Liver (tissue), 9 donors: ENCODE measurements around the gene FAM89B. TPM values are rescaled to one million over a fixed set of nuclear protein-coding genes. Genes with fewer than 3 reads are reported as not detected.
A peak's percentile ranks its signal among the peaks of the same experiment; 100 is the strongest.

ENCODE experiments used
- DNase-seq: peaks from one replicate; pipeline ENCODE4 v3.0.0-alpha.2; 2017; ENCODE audit warnings: low spot score
- H3K27ac ChIP-seq, 2 donors: one replicate each; pipeline ENCODE4 v1.7.0; 2013; ENCODE audit warnings: inconsistent platforms in 2 of 2, low read length in 2 of 2, control low read depth in 1 of 2, low read depth in 1 of 2, mild to moderate bottlenecking in 1 of 2
- H3K27me3 ChIP-seq, 4 donors: one replicate each; pipeline versions ENCODE4 v1.6.1 to v1.7.0; 2013; ENCODE audit warnings: low read length in 3 of 4, inconsistent platforms in 1 of 4, mild to moderate bottlenecking in 1 of 4, moderate library complexity in 1 of 4; ENCODE audit not compliant: control insufficient read depth in 4 of 4, insufficient read depth in 4 of 4
- H3K36me3 ChIP-seq, 4 donors: one replicate each; pipeline versions ENCODE4 v1.6.1 to v1.7.0; 2013; ENCODE audit warnings: low read length in 3 of 4, mild to moderate bottlenecking in 3 of 4, low read depth in 1 of 4, moderate library complexity in 1 of 4; ENCODE audit not compliant: control insufficient read depth in 4 of 4, insufficient read depth in 3 of 4
- H3K4me1 ChIP-seq, 4 donors: one replicate each; pipeline versions ENCODE4 v1.6.1 to v1.7.0; 2013; ENCODE audit warnings: low read length in 3 of 4, mild to moderate bottlenecking in 3 of 4, moderate library complexity in 1 of 4; ENCODE audit not compliant: control insufficient read depth in 4 of 4, insufficient read depth in 4 of 4
- H3K4me3 ChIP-seq, 3 donors: one replicate each; pipeline versions ENCODE4 v1.6.1 to v1.7.0; 2013; ENCODE audit warnings: low read length in 3 of 3, control low read depth in 1 of 3, low read depth in 1 of 3, mild to moderate bottlenecking in 1 of 3
- H3K9ac ChIP-seq, 2 donors: one replicate each; pipeline ENCODE4 v1.7.0; 2013; ENCODE audit warnings: low read length in 2 of 2, mild to moderate bottlenecking in 2 of 2, moderate library complexity in 2 of 2, control low read depth in 1 of 2, low read depth in 1 of 2
- H3K9me3 ChIP-seq, 4 donors: one replicate each; pipeline versions ENCODE4 v1.6.1 to v1.7.0; 2013; ENCODE audit warnings: low read length in 3 of 4; ENCODE audit not compliant: control insufficient read depth in 4 of 4
- EGR1 ChIP-seq, 2 donors: IDR thresholded peaks; 2 replicates each; pipeline ENCODE4 v1.6.1; 2016 to 2018; ENCODE audit warnings: antibody characterized with exemption in 2 of 2, low read depth in 2 of 2
- FOXA1 ChIP-seq: IDR thresholded peaks from 2 replicates; pipeline ENCODE4 v1.6.1; 2016; ENCODE audit warnings: antibody characterized with exemption
- HNF4A ChIP-seq, 2 donors: conservative IDR thresholded peaks; 2 replicates each; pipeline ENCODE4 v1.6.1; 2016; ENCODE audit warnings: antibody characterized with exemption in 2 of 2, mild to moderate bottlenecking in 2 of 2
- JUND ChIP-seq, 2 donors: IDR thresholded peaks; 2 replicates each; pipeline ENCODE4 v1.6.1; 2016; ENCODE audit warnings: antibody characterized with exemption in 2 of 2
- NR2F2 ChIP-seq: IDR thresholded peaks from 2 replicates; pipeline ENCODE4 v1.6.1; 2016; ENCODE audit warnings: antibody characterized with exemption
- RAD21 ChIP-seq, 2 donors: IDR thresholded peaks; 2 replicates each; pipeline ENCODE4 v1.6.1; 2016; ENCODE audit warnings: antibody characterized with exemption in 2 of 2, mild to moderate bottlenecking in 2 of 2
- RXRA ChIP-seq, 2 donors: IDR thresholded peaks; 2 replicates each; pipeline ENCODE4 v1.6.1; 2017 to 2018; ENCODE audit warnings: antibody characterized with exemption in 2 of 2, mild to moderate bottlenecking in 1 of 2
- SP1 ChIP-seq: IDR thresholded peaks from 2 replicates; pipeline ENCODE4 v1.6.1; 2018; ENCODE audit warnings: antibody characterized with exemption, mild to moderate bottlenecking
- TAF1 ChIP-seq: conservative IDR thresholded peaks from 2 replicates; pipeline ENCODE4 v1.6.1; 2016; ENCODE audit warnings: antibody characterized with exemption, mild to moderate bottlenecking
- WGBS: extraction: QIAGEN DNeasy Blood & Tissue Kit; methylation state at CpG from one replicate; pipeline ENCODE4 v1.1.7; 2013; 5-methylcytosine and 5-hydroxymethylcytosine counted together
- polyA plus RNA-seq, 2 donors: library from polyadenylated mRNA; stranded (reverse) in 1 of 2; unstranded in 1 of 2; fragments of 200-250 nt in 1 of 2; fragments of >200 nt in 1 of 2; fragmentation: Nextera tagmentation in 1 of 2; extraction: Ambion mirVana in 1 of 2; gene quantifications; one replicate each; pipeline versions ENCODE4 v1.2.1 to v1.2.3, GENCODE V29; 2013 to 2015
- total RNA-seq, 2 donors: library from RNA; depleted of rRNA; stranded (reverse); fragments of >200 nt; gene quantifications; one replicate each; pipeline ENCODE4 v1.2.3, GENCODE V29; 2014
- TF ChIP-seq, protein P1 (sequence below): fragments of 150-350 bp; IDR thresholded peaks from 2 replicates; pipeline ENCODE4 v1.5.1; 2017; ENCODE audit warnings: improper control_type of control experiment, low read depth, low read length; ENCODE audit not compliant: missing input control
- TF ChIP-seq, protein P2 (sequence below): IDR thresholded peaks from 2 replicates; pipeline ENCODE4 v1.6.1; 2016; ENCODE audit warnings: antibody characterized with exemption
- TF ChIP-seq, protein P3 (sequence below): IDR thresholded peaks from 2 replicates; pipeline ENCODE4 v1.6.1; 2016; ENCODE audit warnings: antibody characterized with exemption, mild to moderate bottlenecking
- donor health status: healthy.
- donor health status: healthy.
- donor health status: healthy.
- donor health status: healthy.
- donor health status: healthy.

The FAM89B gene
- total and polyA plus RNA-seq, 4 donors, result 4.7 to 16.7 (median 9.5) TPM

GRCh38 chr11:65532388-65533064 lies 39.8 kb upstream of the FAM89B start (continued):
- TF ChIP-seq, protein P1, sequence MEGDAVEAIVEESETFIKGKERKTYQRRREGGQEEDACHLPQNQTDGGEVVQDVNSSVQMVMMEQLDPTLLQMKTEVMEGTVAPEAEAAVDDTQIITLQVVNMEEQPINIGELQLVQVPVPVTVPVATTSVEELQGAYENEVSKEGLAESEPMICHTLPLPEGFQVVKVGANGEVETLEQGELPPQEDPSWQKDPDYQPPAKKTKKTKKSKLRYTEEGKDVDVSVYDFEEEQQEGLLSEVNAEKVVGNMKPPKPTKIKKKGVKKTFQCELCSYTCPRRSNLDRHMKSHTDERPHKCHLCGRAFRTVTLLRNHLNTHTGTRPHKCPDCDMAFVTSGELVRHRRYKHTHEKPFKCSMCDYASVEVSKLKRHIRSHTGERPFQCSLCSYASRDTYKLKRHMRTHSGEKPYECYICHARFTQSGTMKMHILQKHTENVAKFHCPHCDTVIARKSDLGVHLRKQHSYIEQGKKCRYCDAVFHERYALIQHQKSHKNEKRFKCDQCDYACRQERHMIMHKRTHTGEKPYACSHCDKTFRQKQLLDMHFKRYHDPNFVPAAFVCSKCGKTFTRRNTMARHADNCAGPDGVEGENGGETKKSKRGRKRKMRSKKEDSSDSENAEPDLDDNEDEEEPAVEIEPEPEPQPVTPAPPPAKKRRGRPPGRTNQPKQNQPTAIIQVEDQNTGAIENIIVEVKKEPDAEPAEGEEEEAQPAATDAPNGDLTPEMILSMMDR, result no peak
- TF ChIP-seq SP1 (peak; percentile 25), JUND (IDR thresholded peaks at IDR 0.05) (no peak), TAF1 (no peak), RAD21 (IDR thresholded peaks at IDR 0.05) (peak in 1 of 2 donors; percentile 12), NR2F2 (no peak), EGR1 (IDR thresholded peaks at IDR 0.05; ENCODE audit: low read depth in 2 of 2) (no peak)
- TF ChIP-seq, protein P2, sequence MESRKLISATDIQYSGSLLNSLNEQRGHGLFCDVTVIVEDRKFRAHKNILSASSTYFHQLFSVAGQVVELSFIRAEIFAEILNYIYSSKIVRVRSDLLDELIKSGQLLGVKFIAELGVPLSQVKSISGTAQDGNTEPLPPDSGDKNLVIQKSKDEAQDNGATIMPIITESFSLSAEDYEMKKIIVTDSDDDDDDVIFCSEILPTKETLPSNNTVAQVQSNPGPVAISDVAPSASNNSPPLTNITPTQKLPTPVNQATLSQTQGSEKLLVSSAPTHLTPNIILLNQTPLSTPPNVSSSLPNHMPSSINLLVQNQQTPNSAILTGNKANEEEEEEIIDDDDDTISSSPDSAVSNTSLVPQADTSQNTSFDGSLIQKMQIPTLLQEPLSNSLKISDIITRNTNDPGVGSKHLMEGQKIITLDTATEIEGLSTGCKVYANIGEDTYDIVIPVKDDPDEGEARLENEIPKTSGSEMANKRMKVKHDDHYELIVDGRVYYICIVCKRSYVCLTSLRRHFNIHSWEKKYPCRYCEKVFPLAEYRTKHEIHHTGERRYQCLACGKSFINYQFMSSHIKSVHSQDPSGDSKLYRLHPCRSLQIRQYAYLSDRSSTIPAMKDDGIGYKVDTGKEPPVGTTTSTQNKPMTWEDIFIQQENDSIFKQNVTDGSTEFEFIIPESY, result no peak

GRCh38 chr11:65535102-65535501 lies 37.2 kb upstream of the FAM89B start:
- no peaks in the 10 kb centered on the region for H3K27me3 ChIP-seq
- H3K9ac ChIP-seq, result no peak overlapping the region
- no peak overlapping the region for H3K27ac ChIP-seq
- 93% methylated on average over 9 of the region's 9 CpGs for WGBS
- peaks cover 7 to 33% (median 22%) of the 10 kb centered on the region in 4 donors for H3K4me1 ChIP-seq
- H3K9me3 ChIP-seq, result no peaks in the 10 kb centered on the region
- no peak for TF ChIP-seq HNF4A (conservative IDR thresholded peaks at IDR 0.05)
- TF ChIP-seq, protein P3, sequence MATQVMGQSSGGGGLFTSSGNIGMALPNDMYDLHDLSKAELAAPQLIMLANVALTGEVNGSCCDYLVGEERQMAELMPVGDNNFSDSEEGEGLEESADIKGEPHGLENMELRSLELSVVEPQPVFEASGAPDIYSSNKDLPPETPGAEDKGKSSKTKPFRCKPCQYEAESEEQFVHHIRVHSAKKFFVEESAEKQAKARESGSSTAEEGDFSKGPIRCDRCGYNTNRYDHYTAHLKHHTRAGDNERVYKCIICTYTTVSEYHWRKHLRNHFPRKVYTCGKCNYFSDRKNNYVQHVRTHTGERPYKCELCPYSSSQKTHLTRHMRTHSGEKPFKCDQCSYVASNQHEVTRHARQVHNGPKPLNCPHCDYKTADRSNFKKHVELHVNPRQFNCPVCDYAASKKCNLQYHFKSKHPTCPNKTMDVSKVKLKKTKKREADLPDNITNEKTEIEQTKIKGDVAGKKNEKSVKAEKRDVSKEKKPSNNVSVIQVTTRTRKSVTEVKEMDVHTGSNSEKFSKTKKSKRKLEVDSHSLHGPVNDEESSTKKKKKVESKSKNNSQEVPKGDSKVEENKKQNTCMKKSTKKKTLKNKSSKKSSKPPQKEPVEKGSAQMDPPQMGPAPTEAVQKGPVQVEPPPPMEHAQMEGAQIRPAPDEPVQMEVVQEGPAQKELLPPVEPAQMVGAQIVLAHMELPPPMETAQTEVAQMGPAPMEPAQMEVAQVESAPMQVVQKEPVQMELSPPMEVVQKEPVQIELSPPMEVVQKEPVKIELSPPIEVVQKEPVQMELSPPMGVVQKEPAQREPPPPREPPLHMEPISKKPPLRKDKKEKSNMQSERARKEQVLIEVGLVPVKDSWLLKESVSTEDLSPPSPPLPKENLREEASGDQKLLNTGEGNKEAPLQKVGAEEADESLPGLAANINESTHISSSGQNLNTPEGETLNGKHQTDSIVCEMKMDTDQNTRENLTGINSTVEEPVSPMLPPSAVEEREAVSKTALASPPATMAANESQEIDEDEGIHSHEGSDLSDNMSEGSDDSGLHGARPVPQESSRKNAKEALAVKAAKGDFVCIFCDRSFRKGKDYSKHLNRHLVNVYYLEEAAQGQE, result no peak
- TF ChIP-seq RXRA (IDR thresholded peaks at IDR 0.05), result no peak
- no peak for TF ChIP-seq EGR1 (IDR thresholded peaks at IDR 0.05; ENCODE audit: low read depth in 2 of 2)
- no peak for TF ChIP-seq SP1
- TF ChIP-seq FOXA1, result no peak
- TF ChIP-seq JUND (IDR thresholded peaks at IDR 0.05), result no peak
- no peak for DNase-seq
- no peak overlapping the region for H3K4me3 ChIP-seq
- peaks cover 11 to 41% (median 28%) of the 10 kb centered on the region in 4 donors for H3K36me3 ChIP-seq
